Suprapubic skin (tissue), 3 donors: ENCODE measurements around the gene CIBAR2.

Source experiments
- POLR2AphosphoS5 ChIP-seq, 3 donors: sonication (generic); formaldehyde crosslinking; IDR thresholded peaks; one replicate each; pipeline ENCODE4 v1.6.1; 2017; ENCODE audit warnings: antibody characterized with exemption in 3 of 3
- TF ChIP-seq, protein P1 (sequence below), 2 donors: fragments of 200-600 bp in 1 of 2; fragments of 450-650 bp in 1 of 2; sonication (generic) in 1 of 2; IDR thresholded peaks; one replicate each; pipeline ENCODE4 v1.5.1; 2016 to 2019; ENCODE audit warnings: antibody characterized with exemption in 2 of 2, mild to moderate bottlenecking in 1 of 2, moderate library complexity in 1 of 2

DNA sequence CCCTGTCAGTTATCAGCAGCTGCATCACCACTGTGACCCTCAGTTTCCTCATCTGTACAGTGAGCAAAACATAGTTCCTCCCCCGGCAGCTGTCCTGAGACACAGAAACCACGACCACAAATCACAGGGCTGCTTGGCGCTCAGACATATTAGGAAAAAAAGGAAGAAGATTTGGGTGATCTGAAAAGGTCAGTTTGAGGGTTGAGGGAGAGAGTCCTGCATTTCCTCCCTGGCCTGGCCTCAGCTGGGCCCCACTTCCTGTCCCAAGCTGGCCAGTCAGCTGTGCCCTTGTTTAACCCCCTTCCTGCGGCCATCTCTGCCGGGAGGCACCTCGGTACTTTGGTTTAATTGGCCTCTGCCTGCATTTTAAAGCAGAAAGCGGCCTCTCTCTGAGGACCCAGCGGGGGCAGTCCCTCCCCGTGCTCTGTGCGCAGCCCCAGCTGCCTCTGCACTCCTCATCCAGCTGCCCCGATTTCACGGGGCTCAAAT, 24.0 kb upstream of the CIBAR2 start:
- TF ChIP-seq, protein P1, sequence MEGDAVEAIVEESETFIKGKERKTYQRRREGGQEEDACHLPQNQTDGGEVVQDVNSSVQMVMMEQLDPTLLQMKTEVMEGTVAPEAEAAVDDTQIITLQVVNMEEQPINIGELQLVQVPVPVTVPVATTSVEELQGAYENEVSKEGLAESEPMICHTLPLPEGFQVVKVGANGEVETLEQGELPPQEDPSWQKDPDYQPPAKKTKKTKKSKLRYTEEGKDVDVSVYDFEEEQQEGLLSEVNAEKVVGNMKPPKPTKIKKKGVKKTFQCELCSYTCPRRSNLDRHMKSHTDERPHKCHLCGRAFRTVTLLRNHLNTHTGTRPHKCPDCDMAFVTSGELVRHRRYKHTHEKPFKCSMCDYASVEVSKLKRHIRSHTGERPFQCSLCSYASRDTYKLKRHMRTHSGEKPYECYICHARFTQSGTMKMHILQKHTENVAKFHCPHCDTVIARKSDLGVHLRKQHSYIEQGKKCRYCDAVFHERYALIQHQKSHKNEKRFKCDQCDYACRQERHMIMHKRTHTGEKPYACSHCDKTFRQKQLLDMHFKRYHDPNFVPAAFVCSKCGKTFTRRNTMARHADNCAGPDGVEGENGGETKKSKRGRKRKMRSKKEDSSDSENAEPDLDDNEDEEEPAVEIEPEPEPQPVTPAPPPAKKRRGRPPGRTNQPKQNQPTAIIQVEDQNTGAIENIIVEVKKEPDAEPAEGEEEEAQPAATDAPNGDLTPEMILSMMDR (IDR thresholded peaks at IDR 0.05): no peak
- TF ChIP-seq POLR2AphosphoS5 (IDR thresholded peaks at IDR 0.05): no peak
